WTC11 (cell line): ENCODE data around the gene NECTIN1. TPM values are rescaled to one million over a fixed set of nuclear protein-coding genes. Genes with fewer than 3 reads are reported as not detected.

Source experiments
- ATAC-seq: fragments of 200-7000 bp; cut with Tn5 transposase; 2 replicates; pipeline ENCODE4 v1.10.0; 2021; ENCODE audit warnings: mild to moderate bottlenecking, moderate library complexity
- CTCF ChIA-PET: fragments of 300-600 bp; sonication (Branson Sonifier 250); formaldehyde crosslinking; loops from one replicate; lab custom pipeline; 2021; ENCODE audit warnings: antibody characterized with exemption; lab: Charles Lee
- POLR2A ChIA-PET: fragments of 350-600 bp; sonication (Branson Sonifier 250); formaldehyde crosslinking; loops from one replicate; lab custom pipeline; 2021; ENCODE audit warnings: antibody characterized with exemption; lab: Charles Lee
- DNase-seq: peaks from one replicate; pipeline ENCODE4 v3.0.0; 2021; ENCODE audit warnings: low spot score
- H3K27ac Mint-ChIP-seq: 2 replicates; pipeline ENCODE4 v1.8.0; 2021; ENCODE audit warnings: mixed read lengths
- H3K27me3 Mint-ChIP-seq: 2 replicates; pipeline ENCODE4 v1.8.0; 2021; ENCODE audit warnings: low read depth, mild to moderate bottlenecking, moderate library complexity, mixed read lengths
- H3K36me3 Mint-ChIP-seq: 2 replicates; pipeline ENCODE4 v1.8.0; 2021; ENCODE audit warnings: mixed read lengths
- H3K4me1 Mint-ChIP-seq: 2 replicates; pipeline ENCODE4 v1.8.0; 2022; ENCODE audit warnings: mixed read lengths
- H3K4me3 Mint-ChIP-seq: 2 replicates; pipeline ENCODE4 v1.8.0; 2021; ENCODE audit warnings: mild to moderate bottlenecking, moderate library complexity, mixed read lengths
- H3K9me3 Mint-ChIP-seq: 2 replicates; pipeline ENCODE4 v1.8.0; 2021; ENCODE audit warnings: mixed read lengths
- FOXK1 ChIP-seq: sonication (generic); formaldehyde crosslinking; IDR thresholded peaks from 2 replicates; pipeline ENCODE4 v1.8.0; 2022; ENCODE audit warnings: mild to moderate bottlenecking, moderate library complexity, missing genetic modification reagents
- IRF1 ChIP-seq: sonication (generic); formaldehyde crosslinking; IDR thresholded peaks from 2 replicates; pipeline ENCODE4 v1.8.0; 2023; ENCODE audit warnings: missing genetic modification reagents
- JUN ChIP-seq: sonication (generic); formaldehyde crosslinking; IDR thresholded peaks from 2 replicates; pipeline ENCODE4 v1.8.0; 2023; ENCODE audit warnings: mild to moderate bottlenecking, missing genetic modification reagents
- MAX ChIP-seq: sonication (generic); formaldehyde crosslinking; IDR thresholded peaks from 2 replicates; pipeline ENCODE4 v1.8.0; 2022; ENCODE audit warnings: mild to moderate bottlenecking, missing genetic modification reagents
- MYBL2 ChIP-seq: sonication (generic); formaldehyde crosslinking; IDR thresholded peaks from 2 replicates; pipeline ENCODE4 v1.8.1; 2023; ENCODE audit warnings: mild to moderate bottlenecking, moderate library complexity, missing genetic modification reagents
- NR3C1 ChIP-seq: sonication (generic); formaldehyde crosslinking; conservative IDR thresholded peaks from 2 replicates; pipeline ENCODE4 v1.8.1; 2023; ENCODE audit warnings: low read depth, mild to moderate bottlenecking, missing genetic modification reagents
- PRRX2 ChIP-seq: fragments of 250-450 bp; sonication (Bioruptor Pico); IDR thresholded peaks from 2 replicates; pipeline ENCODE4 v1.8.0; 2021; ENCODE audit warnings: mild to moderate bottlenecking
- SMAD3 ChIP-seq: sonication (generic); formaldehyde crosslinking; IDR thresholded peaks from 2 replicates; pipeline ENCODE4 v1.8.0; 2022; ENCODE audit warnings: missing genetic modification reagents, mild to moderate bottlenecking, borderline replicate concordance
- TEAD4 ChIP-seq: sonication (generic); formaldehyde crosslinking; IDR thresholded peaks from 2 replicates; pipeline ENCODE4 v1.8.0; 2022; ENCODE audit warnings: mild to moderate bottlenecking, missing genetic modification reagents
- TP53 ChIP-seq: sonication (generic); formaldehyde crosslinking; IDR thresholded peaks from 2 replicates; pipeline ENCODE4 v1.8.1; 2023; ENCODE audit warnings: mild to moderate bottlenecking, missing genetic modification reagents
- ZMAT4 ChIP-seq: fragments of 250-450 bp; sonication (Bioruptor Pico); IDR thresholded peaks from 2 replicates; pipeline ENCODE4 v1.9.0; 2021; ENCODE audit warnings: mild to moderate bottlenecking
- ZNF121 ChIP-seq: sonication (generic); formaldehyde crosslinking; IDR thresholded peaks from 2 replicates; pipeline ENCODE4 v1.8.0; 2023; ENCODE audit warnings: missing genetic modification reagents
- ZNF263 ChIP-seq: sonication (generic); formaldehyde crosslinking; IDR thresholded peaks from 2 replicates; pipeline ENCODE4 v1.8.1; 2022; ENCODE audit warnings: low read depth, mild to moderate bottlenecking, moderate library complexity, missing genetic modification reagents
- ZNF512 ChIP-seq: sonication (generic); formaldehyde crosslinking; IDR thresholded peaks from 2 replicates; pipeline ENCODE4 v1.8.1; 2022; ENCODE audit warnings: missing genetic modification reagents, borderline replicate concordance
- total RNA-seq: library from RNA; stranded (reverse); gene quantifications from 3 replicates; pipeline ENCODE4 v1.2.3, GENCODE V29; 2021
- TF ChIP-seq, protein P1 (sequence below): fragments of 250-450 bp; sonication (Bioruptor Pico); IDR thresholded peaks from 2 replicates; pipeline ENCODE4 v1.9.0; 2021; ENCODE audit warnings: mild to moderate bottlenecking
- TF ChIP-seq, protein P2 (sequence below): fragments of 250-450 bp; sonication (Bioruptor Pico); IDR thresholded peaks from 2 replicates; pipeline ENCODE4 v1.9.0; 2021; ENCODE audit warnings: moderate library complexity, mild to moderate bottlenecking, inconsistent platforms, borderline replicate concordance
- TF ChIP-seq, protein P3 (sequence below): sonication (generic); formaldehyde crosslinking; IDR thresholded peaks from 2 replicates; pipeline ENCODE4 v1.8.1; 2023; ENCODE audit warnings: mild to moderate bottlenecking, missing genetic modification reagents, moderate library complexity

NECTIN1 gene
- total RNA-seq, 1 experiment from 2014 or later, result 86.2 TPM

GRCh38 chr11:119634301-119634700 is 94.7 kb downstream of the NECTIN1 start:
- H3K9me3 Mint-ChIP-seq, result no peaks in the 10 kb centered on the region
- no peak overlapping the region for H3K27ac Mint-ChIP-seq
- CTCF ChIA-PET, result interaction anchor here (0.9 to 5.0 kb wide), 3 partner anchors 8 to 474 kb away, joined by 3 to 28 read pairs (median 5); no protein-coding TSS in a partner anchor

More at GRCh38 chr11:119634301-119634700, 94.7 kb downstream of the NECTIN1 start:
- Mint-ChIP-seq H3K4me3 (no peak overlapping the region), H3K27me3 (no peaks in the 10 kb centered on the region; the same call in 1 of the 2 replicates), H3K36me3 (no peaks in the 10 kb centered on the region), H3K4me1 (peaks cover 3% of the 10 kb centered on the region; the same call in 1 of the 2 replicates)
- POLR2A ChIA-PET, result no interaction called here
- ATAC-seq, result no peak
- TF ChIP-seq ZMAT4 (CRISPR knock-in tag) (no peak), FOXK1 (CRISPR knock-in tag) (no peak), PRRX2 (no peak), IRF1 (no peak), ZNF512 (CRISPR knock-in tag) (no peak), NR3C1 (CRISPR knock-in tag) (no peak), TEAD4 (CRISPR knock-in tag) (no peak), MAX (CRISPR knock-in tag) (no peak), ZNF121 (CRISPR knock-in tag) (no peak), ZNF263 (CRISPR knock-in tag) (no peak), SMAD3 (CRISPR knock-in tag) (no peak), MYBL2 (CRISPR knock-in tag) (no peak), TP53 (CRISPR knock-in tag) (no peak), JUN (CRISPR knock-in tag) (no peak)
- TF ChIP-seq, protein P1, sequence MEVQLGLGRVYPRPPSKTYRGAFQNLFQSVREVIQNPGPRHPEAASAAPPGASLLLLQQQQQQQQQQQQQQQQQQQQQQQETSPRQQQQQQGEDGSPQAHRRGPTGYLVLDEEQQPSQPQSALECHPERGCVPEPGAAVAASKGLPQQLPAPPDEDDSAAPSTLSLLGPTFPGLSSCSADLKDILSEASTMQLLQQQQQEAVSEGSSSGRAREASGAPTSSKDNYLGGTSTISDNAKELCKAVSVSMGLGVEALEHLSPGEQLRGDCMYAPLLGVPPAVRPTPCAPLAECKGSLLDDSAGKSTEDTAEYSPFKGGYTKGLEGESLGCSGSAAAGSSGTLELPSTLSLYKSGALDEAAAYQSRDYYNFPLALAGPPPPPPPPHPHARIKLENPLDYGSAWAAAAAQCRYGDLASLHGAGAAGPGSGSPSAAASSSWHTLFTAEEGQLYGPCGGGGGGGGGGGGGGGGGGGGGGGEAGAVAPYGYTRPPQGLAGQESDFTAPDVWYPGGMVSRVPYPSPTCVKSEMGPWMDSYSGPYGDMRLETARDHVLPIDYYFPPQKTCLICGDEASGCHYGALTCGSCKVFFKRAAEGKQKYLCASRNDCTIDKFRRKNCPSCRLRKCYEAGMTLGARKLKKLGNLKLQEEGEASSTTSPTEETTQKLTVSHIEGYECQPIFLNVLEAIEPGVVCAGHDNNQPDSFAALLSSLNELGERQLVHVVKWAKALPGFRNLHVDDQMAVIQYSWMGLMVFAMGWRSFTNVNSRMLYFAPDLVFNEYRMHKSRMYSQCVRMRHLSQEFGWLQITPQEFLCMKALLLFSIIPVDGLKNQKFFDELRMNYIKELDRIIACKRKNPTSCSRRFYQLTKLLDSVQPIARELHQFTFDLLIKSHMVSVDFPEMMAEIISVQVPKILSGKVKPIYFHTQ, result no peak
- TF ChIP-seq, protein P2, sequence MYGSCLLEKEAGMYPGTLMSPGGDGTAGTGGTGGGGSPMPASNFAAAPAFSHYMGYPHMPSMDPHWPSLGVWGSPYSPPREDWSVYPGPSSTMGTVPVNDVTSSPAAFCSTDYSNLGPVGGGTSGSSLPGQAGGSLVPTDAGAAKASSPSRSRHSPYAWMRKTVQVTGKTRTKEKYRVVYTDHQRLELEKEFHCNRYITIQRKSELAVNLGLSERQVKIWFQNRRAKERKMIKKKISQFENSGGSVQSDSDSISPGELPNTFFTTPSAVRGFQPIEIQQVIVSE (CRISPR knock-in tag), result no peak
- TF ChIP-seq, protein P3, sequence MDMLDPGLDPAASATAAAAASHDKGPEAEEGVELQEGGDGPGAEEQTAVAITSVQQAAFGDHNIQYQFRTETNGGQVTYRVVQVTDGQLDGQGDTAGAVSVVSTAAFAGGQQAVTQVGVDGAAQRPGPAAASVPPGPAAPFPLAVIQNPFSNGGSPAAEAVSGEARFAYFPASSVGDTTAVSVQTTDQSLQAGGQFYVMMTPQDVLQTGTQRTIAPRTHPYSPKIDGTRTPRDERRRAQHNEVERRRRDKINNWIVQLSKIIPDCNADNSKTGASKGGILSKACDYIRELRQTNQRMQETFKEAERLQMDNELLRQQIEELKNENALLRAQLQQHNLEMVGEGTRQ (CRISPR knock-in tag), result no peak
- no peak for DNase-seq
